ENCODE measurements around the gene IPO13. TPM values are rescaled to one million over a fixed set of nuclear protein-coding genes. Genes with fewer than 3 reads are reported as not detected.

IPO13 gene
- polyA plus RNA-seq, 1 of the 3 experiments (the other 2 are of a cell fraction) = 15.5 TPM

DNA sequence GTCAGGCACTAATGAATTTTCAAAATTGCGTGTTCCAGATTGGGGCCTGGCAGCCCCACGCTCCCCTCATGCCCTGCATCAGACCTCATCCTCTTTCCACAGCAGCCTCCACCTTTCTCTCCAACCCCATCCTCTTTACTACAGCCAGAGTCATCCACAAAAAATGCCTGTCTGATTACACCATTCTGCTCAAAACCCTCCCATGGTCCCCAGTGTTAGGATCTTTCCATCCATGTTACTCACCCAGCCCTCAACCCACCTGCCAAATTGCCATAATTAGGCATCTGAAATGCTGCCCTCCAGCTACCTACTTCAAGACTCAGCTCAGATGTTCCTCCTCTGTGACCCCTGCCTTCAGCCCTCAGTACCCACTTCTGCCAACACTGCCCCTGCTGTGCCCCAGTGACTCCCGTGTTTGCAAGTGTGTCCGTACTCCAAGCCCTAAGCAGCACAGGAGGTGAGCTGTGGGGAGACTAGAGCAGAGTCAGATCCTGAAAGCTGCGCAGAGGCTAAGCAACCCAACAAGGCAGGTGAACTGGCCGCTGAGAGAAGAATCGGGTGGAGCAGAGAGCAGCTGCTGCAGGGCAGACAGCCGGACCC, 13.9 kb upstream of the IPO13 start:
- no peaks in the 10 kb centered on the region for H3K9me3 ChIP-seq
- no peak overlapping the region for H3K4me3 ChIP-seq (ENCODE audit: low read depth in 2 of 2, low read length in 1 of 2)
- H3K27me3 ChIP-seq (ENCODE audit: insufficient read depth) = no peaks in the 10 kb centered on the region
- no peak overlapping the region for H3K9ac ChIP-seq
- H3K36me3 ChIP-seq (replicated peaks in 1 of 2; ENCODE audit: control insufficient read depth in 1 of 2, insufficient read depth in 2 of 2, low read length in 1 of 2) = peaks cover 0 to 7% of the 10 kb centered on the region in 2 experiments
- H2AFZ ChIP-seq (ENCODE audit: low read depth) = no peak overlapping the region
- ChIA-PET POLR2A (no interaction called here), CTCF (interaction anchor here (0.7 to 15.4 kb wide), 5 partner anchors 14 to 402 kb away, joined by 3 to 533 read pairs (median 105); partner anchors contain the start of genes IPO13 and PTPRF)
- no peaks in the 10 kb centered on the region for H4K20me1 ChIP-seq (ENCODE audit: insufficient read depth)
- H3K4me2 ChIP-seq = no peak overlapping the region
- no peak for DNase-seq
- H3K9me2 ChIP-seq = no peaks in the 10 kb centered on the region
- no peak overlapping the region for H3K27ac ChIP-seq (ENCODE audit: low read depth in 2 of 2, low read length in 1 of 2)
- H3K79me2 ChIP-seq (ENCODE audit: insufficient read depth) = no peaks in the 10 kb centered on the region
- TF ChIP-seq MEF2A (IDR thresholded peaks at IDR 0.05; ENCODE audit: borderline replicate concordance, low read depth) (no peak), JUND (IDR thresholded peaks at IDR 0.05) (0 out of 2 replicates have a peak, but pooled peaks have one; percentile 13)
- WGBS (ENCODE audit: low lambda C conversion rate) = 93% methylated on average over 6 of the region's 8 CpGs
- H3K4me1 ChIP-seq (ENCODE audit: control insufficient read depth in 1 of 2, insufficient read depth in 2 of 2, low read depth in 1 of 2, low read length in 1 of 2) = peaks cover 0 to 10% of the 10 kb centered on the region in 2 experiments; a peak in 2 of 4 replicates
- no peaks in the 10 kb centered on the region for H3F3A ChIP-seq (replicated peaks; ENCODE audit: insufficient read depth)

DNA sequence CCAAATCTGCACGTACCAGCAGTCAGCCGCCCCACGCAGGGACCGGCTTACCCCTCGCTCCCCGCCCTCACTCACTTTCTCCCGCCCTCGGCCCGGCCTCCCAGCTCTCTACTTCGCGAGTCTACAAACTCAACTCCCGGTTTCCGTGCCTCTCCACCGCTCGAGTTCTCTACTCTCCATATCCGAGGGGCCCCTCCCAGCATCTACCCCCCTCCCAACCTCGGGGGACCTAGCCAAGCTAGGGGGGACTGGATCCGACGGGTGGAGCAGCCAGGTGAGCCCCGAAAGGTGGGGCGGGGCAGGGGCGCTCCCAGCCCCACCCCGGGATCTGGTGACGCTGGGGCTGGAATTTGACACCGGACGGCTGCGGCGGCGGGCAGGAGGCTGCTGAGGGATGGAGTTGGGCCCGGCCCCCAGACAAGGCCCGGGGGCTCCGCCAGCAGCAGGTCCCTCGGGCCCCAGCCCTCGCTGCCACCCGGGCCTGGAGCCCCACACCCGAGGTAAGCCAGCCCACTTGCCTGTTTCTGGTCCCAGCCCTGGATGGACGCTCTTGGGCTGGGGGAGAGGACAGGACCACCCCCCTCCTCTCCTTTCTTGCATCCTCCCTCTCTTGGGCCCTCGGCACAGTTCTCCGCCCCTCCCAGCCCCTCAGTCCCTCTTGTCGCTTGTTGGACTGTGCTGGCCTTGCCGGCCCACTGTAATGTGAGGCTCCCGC, 13.2 kb upstream of the IPO13 start, which contains the start of gene ARTN:
Gene ARTN (plus strand): TSS at position 416 of the 715 bp plus-strand sequence. CDS start 1,856 bp downstream, outside the sequence.
- no peaks in the 10 kb centered on the region for H3K27me3 ChIP-seq (ENCODE audit: insufficient read depth)
- peaks cover 0 to 10% of the 10 kb centered on the region in 2 experiments; a peak in 2 of 4 replicates for H3K4me1 ChIP-seq (ENCODE audit: control insufficient read depth in 1 of 2, insufficient read depth in 2 of 2, low read depth in 1 of 2, low read length in 1 of 2)
- H3K9me3 ChIP-seq = no peaks in the 10 kb centered on the region
- H3K9me2 ChIP-seq = no peaks in the 10 kb centered on the region
- no peak within 1 kb of the TSS for H2AFZ ChIP-seq (ENCODE audit: low read depth)
- no peak within 1 kb of the TSS; a peak in 1 of 4 replicates for H3K4me3 ChIP-seq (ENCODE audit: low read depth in 2 of 2, low read length in 1 of 2)
- CTCF ChIA-PET = interaction anchor here (0.6 to 15.4 kb wide), 21 partner anchors 9 to 465 kb away, joined by 3 to 533 read pairs (median 8); partner anchors contain the start of genes IPO13 and PTPRF
- H3K36me3 ChIP-seq (replicated peaks in 1 of 2; ENCODE audit: control insufficient read depth in 1 of 2, insufficient read depth in 2 of 2, low read length in 1 of 2) = peaks cover 0 to 7% of the 10 kb centered on the region in 2 experiments
- POLR2A ChIA-PET = interaction anchor here (1.6 kb wide), 1 partner anchor 227 kb away, joined by 4 read pairs; the partner anchor contains the start of gene ST3GAL3
- DNase-seq = no peak
- no peak within 1 kb of the TSS for H3K4me2 ChIP-seq
- H3K79me2 ChIP-seq (ENCODE audit: insufficient read depth) = no peaks in the 10 kb centered on the region
- 88% methylated on average over 28 of the region's 42 CpGs for WGBS (ENCODE audit: low lambda C conversion rate)
- TF ChIP-seq NFIC (IDR thresholded peaks at IDR 0.05; ENCODE audit: borderline replicate concordance) = no peak
- TF ChIP-seq FOSL2 (IDR thresholded peaks at IDR 0.05; ENCODE audit: borderline replicate concordance, low read depth) = no peak
- TF ChIP-seq CHD2 (IDR thresholded peaks at IDR 0.05; ENCODE audit: low read length, partially characterized antibody) = no peak
- no peak for TF ChIP-seq SIN3A (IDR thresholded peaks at IDR 0.05; ENCODE audit: borderline replicate concordance, low read depth, low read length)
- TF ChIP-seq, protein P1, sequence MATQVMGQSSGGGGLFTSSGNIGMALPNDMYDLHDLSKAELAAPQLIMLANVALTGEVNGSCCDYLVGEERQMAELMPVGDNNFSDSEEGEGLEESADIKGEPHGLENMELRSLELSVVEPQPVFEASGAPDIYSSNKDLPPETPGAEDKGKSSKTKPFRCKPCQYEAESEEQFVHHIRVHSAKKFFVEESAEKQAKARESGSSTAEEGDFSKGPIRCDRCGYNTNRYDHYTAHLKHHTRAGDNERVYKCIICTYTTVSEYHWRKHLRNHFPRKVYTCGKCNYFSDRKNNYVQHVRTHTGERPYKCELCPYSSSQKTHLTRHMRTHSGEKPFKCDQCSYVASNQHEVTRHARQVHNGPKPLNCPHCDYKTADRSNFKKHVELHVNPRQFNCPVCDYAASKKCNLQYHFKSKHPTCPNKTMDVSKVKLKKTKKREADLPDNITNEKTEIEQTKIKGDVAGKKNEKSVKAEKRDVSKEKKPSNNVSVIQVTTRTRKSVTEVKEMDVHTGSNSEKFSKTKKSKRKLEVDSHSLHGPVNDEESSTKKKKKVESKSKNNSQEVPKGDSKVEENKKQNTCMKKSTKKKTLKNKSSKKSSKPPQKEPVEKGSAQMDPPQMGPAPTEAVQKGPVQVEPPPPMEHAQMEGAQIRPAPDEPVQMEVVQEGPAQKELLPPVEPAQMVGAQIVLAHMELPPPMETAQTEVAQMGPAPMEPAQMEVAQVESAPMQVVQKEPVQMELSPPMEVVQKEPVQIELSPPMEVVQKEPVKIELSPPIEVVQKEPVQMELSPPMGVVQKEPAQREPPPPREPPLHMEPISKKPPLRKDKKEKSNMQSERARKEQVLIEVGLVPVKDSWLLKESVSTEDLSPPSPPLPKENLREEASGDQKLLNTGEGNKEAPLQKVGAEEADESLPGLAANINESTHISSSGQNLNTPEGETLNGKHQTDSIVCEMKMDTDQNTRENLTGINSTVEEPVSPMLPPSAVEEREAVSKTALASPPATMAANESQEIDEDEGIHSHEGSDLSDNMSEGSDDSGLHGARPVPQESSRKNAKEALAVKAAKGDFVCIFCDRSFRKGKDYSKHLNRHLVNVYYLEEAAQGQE (IDR thresholded peaks at IDR 0.05; ENCODE audit: low read depth, low read length) = no peak
- no peak for TF ChIP-seq RFX5 (IDR thresholded peaks at IDR 0.05; ENCODE audit: low read length)
- no peak for TF ChIP-seq EP300 (IDR thresholded peaks at IDR 0.05; ENCODE audit: borderline replicate concordance in 1 of 2, low read depth in 1 of 2, low read length in 1 of 2)
- no peak for TF ChIP-seq EZH2phosphoT487 (IDR thresholded peaks at IDR 0.05; ENCODE audit: borderline replicate concordance, low read depth)
- TF ChIP-seq ELF1 (IDR thresholded peaks at IDR 0.05) = no peak
- H3K27ac ChIP-seq (ENCODE audit: low read depth in 2 of 2, low read length in 1 of 2) = no peak within 1 kb of the TSS
- H4K20me1 ChIP-seq (ENCODE audit: insufficient read depth) = no peaks in the 10 kb centered on the region
- no peaks in the 10 kb centered on the region for H3F3A ChIP-seq (replicated peaks; ENCODE audit: insufficient read depth)
- no peak within 1 kb of the TSS for H3K9ac ChIP-seq

All from SK-N-SH (cell line).